Stomach smooth muscle (tissue), 2 donors: ENCODE data around the gene CGREF1.

Experiments used
- H3K27ac ChIP-seq: one replicate; pipeline ENCODE4 v1.7.0; 2013; ENCODE audit warnings: mild to moderate bottlenecking, low read length, inconsistent platforms
- H3K27me3 ChIP-seq, 2 donors: one replicate each; pipeline ENCODE4 v1.7.0; 2013; ENCODE audit warnings: low read length in 2 of 2; ENCODE audit not compliant: insufficient read depth in 2 of 2, control insufficient read depth in 1 of 2
- H3K36me3 ChIP-seq, 2 donors: one replicate each; pipeline ENCODE4 v1.7.0; 2013; ENCODE audit warnings: low read length in 2 of 2; ENCODE audit not compliant: control insufficient read depth in 2 of 2, insufficient read depth in 2 of 2
- H3K4me1 ChIP-seq: one replicate; pipeline ENCODE4 v1.7.0; 2013; ENCODE audit warnings: low read length; ENCODE audit not compliant: control insufficient read depth, insufficient read depth
- H3K4me3 ChIP-seq, 2 donors: one replicate each; pipeline ENCODE4 v1.7.0; 2013; ENCODE audit warnings: low read length in 2 of 2
- H3K9ac ChIP-seq, 2 donors: one replicate each; pipeline ENCODE4 v1.7.0; 2013; ENCODE audit warnings: low read length in 2 of 2, mild to moderate bottlenecking in 1 of 2
- H3K9me3 ChIP-seq, 2 donors: one replicate each; pipeline ENCODE4 v1.7.0; 2013; ENCODE audit warnings: low read length in 2 of 2; ENCODE audit not compliant: control insufficient read depth in 2 of 2
- donor health status: healthy.
- donor health status: Pancreatic carcinoma.

Gene CGREF1

DNA sequence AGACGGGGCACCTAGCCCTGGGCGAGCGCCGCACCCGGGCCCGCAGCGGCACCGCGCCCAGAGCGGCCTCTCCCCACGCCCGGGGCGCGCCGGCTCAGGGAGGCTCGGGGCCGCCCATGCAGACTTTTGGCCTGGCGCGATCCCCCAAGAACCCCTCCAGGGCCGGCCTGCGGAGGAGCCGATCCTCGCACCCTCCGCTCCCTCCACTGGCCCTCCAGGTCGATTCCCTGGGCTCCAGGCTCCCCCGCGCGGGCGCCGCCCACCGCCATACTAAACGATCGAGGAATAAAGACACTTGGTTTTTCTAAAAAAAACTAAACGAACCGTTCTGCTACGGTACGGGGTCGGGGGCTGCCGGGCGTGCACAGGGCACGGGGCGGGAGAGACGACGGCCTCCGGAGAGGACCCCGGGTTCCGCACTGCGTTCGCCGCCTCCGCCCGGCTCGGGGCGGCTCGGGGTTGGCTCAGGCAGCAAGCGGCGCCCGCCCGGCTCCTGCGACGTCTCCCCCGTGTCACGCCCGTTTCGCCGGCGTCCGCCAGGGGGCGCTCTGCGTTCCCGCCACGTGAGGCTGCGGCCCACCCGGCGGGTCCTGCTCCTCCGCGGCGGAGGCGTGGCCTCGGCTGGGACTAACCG lies 32.7 kb downstream of the CGREF1 start:
- no peaks in the 10 kb centered on the region for H3K9me3 ChIP-seq
- H3K9ac ChIP-seq = peak overlapping the region; percentile 62 to 64
- H3K27me3 ChIP-seq = no peaks in the 10 kb centered on the region
- H3K4me3 ChIP-seq = peak overlapping the region; percentile 38 to 76
- peak overlapping the region; percentile 82 for H3K27ac ChIP-seq
- H3K36me3 ChIP-seq = peaks cover 2 to 11% of the 10 kb centered on the region in 2 donors
- peaks cover 61% of the 10 kb centered on the region for H3K4me1 ChIP-seq

DNA sequence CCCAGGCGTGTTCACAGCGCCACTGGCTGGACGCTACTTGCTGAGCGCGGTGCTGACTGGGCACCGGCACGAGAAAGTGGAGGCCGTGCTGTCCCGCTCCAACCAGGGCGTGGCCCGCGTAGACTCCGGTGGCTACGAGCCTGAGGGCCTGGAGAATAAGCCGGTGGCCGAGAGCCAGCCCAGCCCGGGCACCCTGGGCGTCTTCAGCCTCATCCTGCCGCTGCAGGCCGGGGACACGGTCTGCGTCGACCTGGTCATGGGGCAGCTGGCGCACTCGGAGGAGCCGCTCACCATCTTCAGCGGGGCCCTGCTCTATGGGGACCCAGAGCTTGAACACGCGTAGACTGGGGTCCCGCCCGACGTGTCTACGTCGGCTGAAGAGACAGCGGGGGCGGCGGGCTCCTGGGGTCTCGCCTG lies 33.2 kb downstream of the CGREF1 start:
- Histone ChIP-seq H3K9ac (peak overlapping the region; percentile 62 to 64), H3K36me3 (peaks cover 2 to 11% of the 10 kb centered on the region in 2 donors), H3K9me3 (no peaks in the 10 kb centered on the region), H3K27me3 (no peaks in the 10 kb centered on the region), H3K27ac (peak overlapping the region; percentile 82), H3K4me1 (peaks cover 65% of the 10 kb centered on the region), H3K4me3 (peak overlapping the region; percentile 38 to 76)

DNA sequence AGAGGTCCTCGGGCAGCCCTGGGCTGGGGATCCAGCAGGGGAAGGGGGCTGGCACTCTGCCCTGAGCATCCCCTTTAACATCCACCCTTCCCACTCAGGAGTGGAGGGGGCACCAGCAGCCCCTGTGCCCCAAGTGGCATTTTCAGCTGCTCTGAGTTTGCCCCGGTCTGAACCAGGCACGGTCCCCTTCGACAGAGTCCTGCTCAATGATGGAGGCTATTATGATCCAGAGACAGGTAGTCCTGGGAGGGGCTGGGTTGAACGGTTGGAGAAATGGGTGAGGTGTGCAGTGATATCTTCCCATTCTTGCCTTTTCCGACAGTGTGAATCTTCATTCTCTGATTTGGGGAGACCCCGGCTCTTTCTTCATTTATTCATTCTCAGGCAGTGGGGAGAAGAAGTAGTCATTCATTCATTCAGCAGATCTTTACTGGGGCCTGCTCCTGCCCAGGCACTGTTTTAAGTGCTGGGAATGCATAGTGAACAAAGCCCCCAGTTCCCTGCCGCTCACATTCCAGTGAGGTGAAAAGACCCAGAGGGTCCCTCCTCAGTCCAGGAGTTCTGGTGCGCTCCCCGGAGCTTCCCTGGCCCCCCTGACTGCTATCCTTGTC lies 33.8 kb downstream of the CGREF1 start:
- peaks cover 70% of the 10 kb centered on the region for H3K4me1 ChIP-seq
- H3K9ac ChIP-seq = peak overlapping the region; percentile 47 to 62

GRCh38 chr2:27084297-27085061 lies 34.4 kb downstream of the CGREF1 start:
- peak overlapping the region; percentile 82 for H3K27ac ChIP-seq
- H3K9me3 ChIP-seq = no peaks in the 10 kb centered on the region
- H3K4me3 ChIP-seq = peak overlapping the region in 1 of 2 donors; percentile 22
- H3K9ac ChIP-seq = peak overlapping the region in 1 of 2 donors; percentile 47
- H3K27me3 ChIP-seq = no peaks in the 10 kb centered on the region
- H3K4me1 ChIP-seq = peaks cover 77% of the 10 kb centered on the region
- H3K36me3 ChIP-seq = peaks cover 2 to 19% of the 10 kb centered on the region in 2 donors

More for the DNA sequence above, 33.8 kb downstream of the CGREF1 start:
- no peaks in the 10 kb centered on the region for H3K27me3 ChIP-seq
- peaks cover 2 to 15% of the 10 kb centered on the region in 2 donors for H3K36me3 ChIP-seq
- H3K4me3 ChIP-seq = peak overlapping the region; percentile 38 to 76
- H3K27ac ChIP-seq = peak overlapping the region; percentile 82
- no peaks in the 10 kb centered on the region for H3K9me3 ChIP-seq

GRCh38 chr2:27083410-27084296 lies 35.3 kb downstream of the CGREF1 start:
- Histone ChIP-seq H3K9me3 (no peaks in the 10 kb centered on the region), H3K27ac (peak overlapping the region; percentile 82), H3K4me3 (peak overlapping the region in 1 of 2 donors; percentile 22), H3K27me3 (no peaks in the 10 kb centered on the region), H3K9ac (peak overlapping the region in 1 of 2 donors; percentile 22), H3K36me3 (peaks cover 2 to 19% of the 10 kb centered on the region in 2 donors), H3K4me1 (peaks cover 85% of the 10 kb centered on the region)

GRCh38 chr2:27082773-27083409 lies 36.0 kb downstream of the CGREF1 start:
- peak overlapping the region in 1 of 2 donors; percentile 44 for H3K4me3 ChIP-seq
- peaks cover 89% of the 10 kb centered on the region for H3K4me1 ChIP-seq
- H3K9me3 ChIP-seq = no peaks in the 10 kb centered on the region
- peak overlapping the region; percentile 82 for H3K27ac ChIP-seq
- H3K36me3 ChIP-seq = peaks cover 2 to 19% of the 10 kb centered on the region in 2 donors
- peak overlapping the region in 1 of 2 donors; percentile 22 for H3K9ac ChIP-seq
- no peaks in the 10 kb centered on the region for H3K27me3 ChIP-seq

DNA sequence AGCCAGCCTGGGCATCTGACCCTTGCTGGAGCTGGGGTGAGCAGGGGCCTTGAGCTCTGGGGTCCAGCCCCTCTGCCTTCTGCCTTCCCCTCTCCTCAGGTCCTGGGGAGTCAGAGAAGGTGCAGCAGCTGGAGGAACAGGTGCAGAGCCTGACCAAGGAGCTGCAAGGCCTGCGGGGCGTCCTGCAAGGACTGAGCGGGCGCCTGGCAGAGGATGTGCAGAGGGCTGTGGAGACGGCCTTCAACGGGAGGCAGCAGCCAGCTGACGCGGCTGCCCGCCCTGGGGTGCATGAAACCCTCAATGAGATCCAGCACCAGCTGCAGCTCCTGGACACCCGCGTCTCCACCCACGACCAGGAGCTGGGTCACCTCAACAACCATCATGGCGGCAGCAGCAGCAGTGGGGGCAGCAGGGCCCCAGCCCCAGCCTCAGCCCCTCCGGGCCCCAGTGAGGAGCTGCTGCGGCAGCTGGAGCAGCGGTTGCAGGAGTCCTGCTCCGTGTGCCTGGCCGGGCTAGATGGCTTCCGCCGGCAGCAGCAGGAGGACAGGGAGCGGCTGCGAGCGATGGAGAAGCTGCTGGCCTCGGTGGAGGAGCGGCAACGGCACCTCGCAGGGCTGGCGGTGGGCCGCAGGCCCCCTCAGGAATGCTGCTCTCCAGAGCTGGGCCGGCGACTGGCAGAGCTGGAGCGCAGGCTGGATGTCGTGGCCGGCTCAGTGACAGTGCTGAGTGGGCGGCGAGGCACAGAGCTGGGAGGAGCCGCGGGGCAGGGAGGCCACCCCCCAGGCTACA lies 36.8 kb downstream of the CGREF1 start:
- Histone ChIP-seq H3K4me1 (peaks cover 91% of the 10 kb centered on the region), H3K36me3 (peaks cover 2 to 19% of the 10 kb centered on the region in 2 donors), H3K4me3 (peak overlapping the region; percentile 90 to 93), H3K9ac (no peak overlapping the region), H3K27ac (peak overlapping the region; percentile 100), H3K9me3 (no peaks in the 10 kb centered on the region), H3K27me3 (no peaks in the 10 kb centered on the region)

DNA sequence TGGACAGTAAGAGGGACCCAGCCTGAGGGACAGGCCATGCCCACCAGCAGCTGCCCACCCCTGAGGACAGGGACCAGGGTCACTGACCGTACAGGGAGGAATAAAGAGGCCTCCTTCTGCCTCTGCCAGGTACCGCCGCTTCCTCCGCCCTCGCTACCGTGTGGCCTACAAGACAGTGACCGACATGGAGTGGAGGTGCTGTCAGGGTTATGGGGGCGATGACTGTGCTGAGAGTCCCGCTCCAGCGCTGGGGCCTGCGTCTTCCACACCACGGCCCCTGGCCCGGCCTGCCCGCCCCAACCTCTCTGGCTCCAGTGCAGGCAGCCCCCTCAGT lies 38.4 kb downstream of the CGREF1 start:
- Histone ChIP-seq H3K9ac (peak overlapping the region; percentile 82 to 92), H3K9me3 (no peaks in the 10 kb centered on the region), H3K4me3 (peak overlapping the region; percentile 90 to 93), H3K27ac (peak overlapping the region; percentile 100), H3K4me1 (peaks cover 92% of the 10 kb centered on the region), H3K27me3 (no peaks in the 10 kb centered on the region), H3K36me3 (peaks cover 2 to 19% of the 10 kb centered on the region in 2 donors)

DNA sequence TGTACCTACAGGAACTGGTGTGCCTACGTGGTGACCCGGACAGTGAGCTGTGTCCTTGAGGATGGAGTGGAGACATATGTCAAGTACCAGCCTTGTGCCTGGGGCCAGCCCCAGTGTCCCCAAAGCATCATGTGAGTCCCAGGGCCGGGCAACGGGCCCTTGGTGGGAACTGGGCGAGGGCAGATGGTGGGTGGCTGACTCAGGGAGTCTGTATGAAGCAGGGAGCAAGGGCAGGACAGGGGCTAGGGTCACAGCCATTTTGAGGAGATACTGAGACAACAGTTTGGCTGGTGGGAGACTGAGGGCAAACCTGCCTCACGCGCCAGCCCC lies 38.8 kb downstream of the CGREF1 start:
- Histone ChIP-seq H3K4me3 (peak overlapping the region; percentile 90 to 93), H3K36me3 (peaks cover 2 to 19% of the 10 kb centered on the region in 2 donors), H3K9me3 (no peaks in the 10 kb centered on the region), H3K27me3 (no peaks in the 10 kb centered on the region), H3K9ac (peak overlapping the region; percentile 82 to 92), H3K4me1 (peaks cover 92% of the 10 kb centered on the region), H3K27ac (peak overlapping the region; percentile 100)
